COLO668 (cell line): ENCODE measurements around the gene CPNE1.

Source experiments
- DNase-seq: peaks from one replicate; lab custom pipeline; 2025; ENCODE audit not compliant: unreplicated experiment; lab: John Stamatoyannopoulos, UW

Gene CPNE1

DNA sequence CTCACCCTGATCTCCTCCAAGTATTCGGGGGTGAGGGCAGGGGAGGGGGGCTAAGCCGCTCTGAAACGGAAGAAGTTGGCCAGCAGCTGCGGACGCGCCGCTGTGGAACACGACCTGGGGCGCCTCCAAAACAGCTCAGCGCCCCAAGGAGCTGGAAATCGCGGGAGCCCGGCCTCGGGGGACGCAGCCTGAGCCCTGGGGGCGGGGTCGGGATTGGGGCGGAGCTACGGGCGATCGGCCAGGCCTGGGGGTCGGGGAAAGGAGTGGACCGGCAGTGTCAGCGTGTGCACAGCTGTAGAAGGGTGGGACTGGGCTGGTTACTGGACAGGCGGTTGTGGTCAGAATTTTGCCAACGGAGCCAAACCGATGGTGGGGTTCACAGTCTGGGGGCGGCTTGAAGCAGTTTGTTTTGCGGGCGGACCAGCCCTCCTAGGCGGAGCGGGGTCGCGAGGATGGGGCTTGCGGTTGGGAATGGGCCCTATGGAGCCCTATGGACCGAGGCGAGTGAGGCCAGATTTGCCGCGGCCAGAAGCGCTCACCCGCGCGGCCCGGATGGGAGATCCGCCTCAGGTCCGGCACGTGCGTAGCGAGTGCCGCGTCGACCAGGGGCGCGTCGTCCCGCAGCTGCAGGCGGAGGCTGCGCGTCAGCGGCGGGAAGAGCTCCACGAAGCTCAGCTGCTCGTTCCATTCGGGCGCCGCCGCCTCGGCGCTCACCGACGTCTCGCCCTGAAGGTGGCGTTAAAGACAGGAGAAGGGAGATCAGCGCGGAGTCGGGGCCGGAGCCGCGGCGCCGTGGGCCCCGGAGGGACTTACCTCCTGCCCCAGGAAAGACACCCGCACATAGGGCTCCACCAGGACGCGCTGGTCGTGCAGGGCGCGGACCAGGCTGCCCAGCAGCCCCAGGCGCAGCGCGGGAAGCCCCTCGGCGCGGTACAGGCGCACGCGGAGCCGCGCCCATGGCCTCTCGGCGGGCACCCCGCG, 63.4 kb downstream of the CPNE1 start:
- DNase-seq = peak; percentile 80

DNA sequence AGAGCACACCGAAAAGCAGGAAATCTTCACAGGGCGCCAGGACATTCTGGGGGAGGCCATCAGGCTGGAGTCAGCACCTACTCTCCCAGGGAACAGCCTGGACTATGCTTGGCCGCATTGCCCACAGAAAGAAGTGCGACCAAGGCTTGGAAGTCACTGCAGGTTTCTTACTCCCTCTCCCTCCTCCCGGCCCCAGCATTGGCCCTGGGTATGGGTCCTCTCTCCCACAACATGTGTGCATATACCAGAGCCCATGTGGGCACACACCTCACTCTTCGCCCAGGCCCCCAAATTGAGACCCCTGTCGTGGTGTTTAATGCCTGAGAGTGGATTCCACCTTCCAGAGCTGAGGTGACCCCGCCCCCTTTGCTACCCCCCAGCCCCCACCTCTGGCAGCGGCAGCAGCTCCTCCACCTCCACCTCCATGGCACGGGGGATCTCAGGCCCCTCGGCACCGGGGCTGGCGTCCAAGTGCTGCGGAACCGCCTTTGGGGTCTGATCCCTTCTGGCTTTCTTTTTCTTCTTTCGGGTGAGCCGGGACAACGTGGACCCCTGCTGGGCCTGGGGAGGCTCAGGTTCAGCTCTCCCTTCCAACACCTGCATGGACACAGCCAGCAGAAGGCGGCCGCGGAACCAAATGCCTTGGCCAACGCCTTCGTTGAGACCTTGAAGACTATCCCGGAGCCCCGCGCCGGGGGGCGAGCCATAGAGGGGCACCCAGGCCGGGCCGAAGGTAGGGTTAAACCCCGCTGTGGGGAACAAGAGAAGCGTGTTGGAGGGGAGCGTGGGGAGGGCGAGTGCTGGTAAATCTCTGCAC, 64.3 kb downstream of the CPNE1 start:
- DNase-seq = no peak

DNA sequence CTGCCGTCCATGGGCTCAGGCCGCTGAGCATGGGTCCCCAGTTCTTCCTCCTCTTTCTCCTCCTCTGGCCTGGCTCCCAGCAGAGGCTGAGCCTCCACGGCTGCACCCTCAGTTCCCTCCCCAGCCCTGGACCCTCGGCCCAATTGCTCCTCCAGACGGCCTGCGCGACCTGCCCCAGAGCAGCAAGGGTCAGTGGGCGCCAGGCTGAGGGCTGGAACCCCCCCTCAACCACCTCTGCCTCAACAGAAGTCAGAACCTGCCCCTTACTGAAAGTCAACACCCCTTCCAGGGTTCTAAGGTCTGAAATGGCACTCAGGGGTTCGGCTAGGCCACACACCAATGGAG, 65.0 kb downstream of the CPNE1 start:
- DNase-seq = no peak

- DNase-seq = peak; percentile 23
Measured at GRCh38 chr20:35598899-35599775, 65.6 kb downstream of the CPNE1 start.

GRCh38 chr20:35598476-35598875, 66.2 kb downstream of the CPNE1 start:
- DNase-seq = no peak

DNA sequence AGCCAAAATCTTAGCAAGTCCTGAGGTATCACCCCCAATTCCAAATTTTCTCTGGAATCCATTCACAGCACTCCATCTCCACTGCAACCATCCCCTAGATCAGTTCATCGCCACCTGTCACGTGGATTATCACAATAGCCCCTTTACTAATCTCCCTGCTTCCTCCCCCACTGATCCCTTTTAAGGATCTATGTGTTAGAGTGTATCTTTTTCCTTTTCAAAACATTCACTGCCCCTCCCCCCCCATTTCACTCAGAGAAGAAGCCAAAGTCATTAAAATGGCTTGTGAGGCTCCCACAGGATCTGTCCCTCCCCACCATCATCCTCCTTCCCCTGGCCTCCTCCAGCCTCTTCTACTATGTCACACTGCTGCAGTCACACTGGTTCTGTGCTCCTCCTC, 67.5 kb downstream of the CPNE1 start:
- no peak for DNase-seq

- no peak for DNase-seq
Measured at GRCh38 chr20:35595901-35596300, 68.8 kb downstream of the CPNE1 start.

- DNase-seq = no peak
Measured at GRCh38 chr20:35595456-35595855, 69.2 kb downstream of the CPNE1 start.

- no peak for DNase-seq
Measured at GRCh38 chr20:35592339-35592974, 72.2 kb downstream of the CPNE1 start.

DNA sequence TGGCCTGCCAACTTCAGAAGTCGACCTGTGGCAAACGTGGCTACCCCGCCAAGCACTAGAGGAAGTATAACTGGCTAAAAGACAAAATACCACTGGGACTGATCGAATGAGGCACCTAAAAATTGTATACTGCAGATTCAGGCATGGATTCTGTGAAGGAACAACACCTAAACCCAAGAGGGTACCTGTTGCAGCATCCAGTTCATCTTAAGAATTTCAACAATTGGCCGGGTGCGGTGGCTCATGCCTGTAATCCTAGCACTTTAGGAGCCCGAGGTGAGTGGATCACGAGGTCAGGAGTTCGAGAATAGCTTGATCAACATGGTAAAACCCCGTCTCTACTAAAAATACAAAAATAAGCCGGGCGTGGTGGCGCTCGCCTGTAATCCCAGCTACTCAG, 76.3 kb downstream of the CPNE1 start:
- DNase-seq = no peak

GRCh38 chr20:35587436-35587835, 77.3 kb downstream of the CPNE1 start:
- no peak for DNase-seq

DNA sequence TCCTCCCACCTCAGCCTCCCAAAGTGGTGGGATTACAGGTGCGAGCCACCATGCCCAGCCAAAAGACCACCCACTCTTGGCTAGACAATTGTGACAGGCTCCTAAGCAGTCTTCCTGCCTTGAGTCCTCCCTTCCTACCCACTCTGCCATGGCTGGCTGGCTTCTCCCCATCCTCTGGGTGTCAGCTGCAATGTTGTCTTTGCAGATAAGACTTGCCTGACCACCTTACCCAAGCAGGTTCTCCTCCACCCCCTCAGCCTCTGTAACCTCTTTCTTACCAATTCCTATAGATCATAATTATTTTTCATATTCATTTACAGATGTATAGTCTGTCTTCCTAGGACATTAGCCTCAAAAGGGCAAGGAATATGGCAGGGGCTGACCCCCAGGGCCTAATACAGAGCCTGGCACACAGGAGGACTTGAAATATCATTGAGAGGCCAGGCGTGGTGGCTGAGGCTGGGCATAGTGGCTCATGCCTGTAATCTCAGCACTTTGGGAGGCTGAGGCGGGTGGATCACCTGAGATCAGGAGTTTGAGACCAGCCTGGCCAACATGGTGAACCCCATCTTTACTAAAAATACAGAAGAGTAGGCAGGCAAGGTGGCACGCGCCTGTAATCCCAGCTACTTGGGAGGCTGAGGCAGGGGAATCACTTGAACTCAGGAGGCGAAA, 77.8 kb downstream of the CPNE1 start:
- no peak for DNase-seq

DNA sequence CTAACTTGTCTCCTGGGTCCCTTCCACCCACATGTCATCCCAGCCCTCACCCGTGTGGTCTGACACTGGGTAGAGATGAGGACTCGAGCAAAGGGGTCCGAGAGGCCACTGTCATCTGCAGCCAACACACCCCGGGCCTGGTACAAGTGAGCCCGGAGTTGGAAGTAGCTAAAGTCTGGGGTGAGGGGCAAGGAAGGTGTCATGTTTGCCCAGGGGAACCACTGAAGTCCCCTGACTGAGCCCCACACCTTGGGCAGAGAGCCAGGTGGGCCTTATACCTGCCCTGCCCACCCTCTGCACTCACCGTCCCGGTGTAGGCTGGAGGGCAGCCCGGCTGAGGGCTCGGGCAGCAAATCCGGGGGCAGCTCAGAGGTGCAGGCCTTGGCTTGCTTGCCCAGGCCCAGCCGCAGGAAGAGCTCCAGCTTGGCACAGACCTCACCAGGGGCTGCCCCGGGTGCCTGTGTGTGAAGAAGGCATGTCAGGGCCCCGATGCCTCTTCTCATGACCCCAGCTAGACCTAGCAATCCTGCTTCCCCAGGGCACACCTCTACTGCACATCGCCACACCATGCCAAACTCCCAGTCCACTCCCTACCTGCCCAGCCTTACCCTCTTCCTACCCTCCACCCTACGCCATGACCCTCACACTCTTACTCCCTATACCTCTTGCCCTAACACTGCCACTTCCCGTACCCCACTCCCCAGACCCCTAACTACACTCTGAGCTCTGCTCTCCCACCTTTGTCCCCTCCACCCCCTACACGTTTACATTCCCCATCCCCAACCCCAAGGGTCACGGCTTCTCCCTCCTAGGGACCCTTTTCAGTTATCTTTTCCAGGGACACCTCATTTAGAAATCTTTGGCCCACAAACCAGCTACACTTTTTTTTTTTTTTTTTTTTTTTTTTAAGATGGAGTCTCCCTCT, 80.8 kb downstream of the CPNE1 start:
- no peak for DNase-seq

- DNase-seq = no peak
Measured at GRCh38 chr20:35582741-35583404, 81.8 kb downstream of the CPNE1 start.

DNA sequence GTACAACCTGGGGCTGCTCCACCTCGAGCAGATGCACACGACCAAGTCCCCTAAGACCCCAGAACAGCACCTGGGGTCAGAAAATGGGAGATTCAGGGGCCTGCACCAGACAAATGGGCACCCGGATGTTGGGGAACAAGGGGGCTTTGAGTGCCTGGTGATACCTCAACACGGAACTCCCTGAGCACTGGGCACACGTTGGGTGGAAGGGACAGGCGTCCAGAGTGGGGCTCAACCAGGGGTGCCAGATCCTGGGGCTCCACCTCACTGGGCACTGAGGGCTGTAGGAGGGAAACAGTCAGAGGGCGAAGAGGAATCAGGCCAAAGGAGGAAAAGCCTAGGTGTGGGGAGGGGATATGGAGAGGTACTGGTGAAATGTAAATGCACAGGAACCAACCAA, 82.6 kb downstream of the CPNE1 start:
- no peak for DNase-seq

DNA sequence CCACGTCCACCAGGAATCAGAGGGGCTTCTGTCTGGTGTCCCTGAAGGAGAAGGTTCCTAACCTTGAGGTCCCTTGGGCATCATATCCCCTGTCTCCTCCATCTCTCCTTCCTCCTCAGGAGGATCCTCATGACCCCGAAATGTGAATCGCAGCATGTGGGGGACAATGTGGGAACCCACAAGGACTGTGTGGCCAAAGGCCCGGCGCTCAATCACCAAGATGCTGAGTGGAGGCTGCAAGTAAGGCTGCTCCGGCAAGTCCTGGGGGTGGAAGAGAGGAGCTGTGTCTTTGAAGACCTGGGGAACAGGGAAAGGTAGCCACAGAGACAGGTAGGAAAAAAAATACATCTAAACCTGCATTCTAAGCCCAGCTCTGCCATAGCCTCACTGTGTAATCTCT, 85.5 kb downstream of the CPNE1 start:
- no peak for DNase-seq

- DNase-seq = no peak
Measured at GRCh38 chr20:35578469-35578868, 86.2 kb downstream of the CPNE1 start.

- DNase-seq = no peak
Measured at GRCh38 chr20:35576816-35577215, 87.9 kb downstream of the CPNE1 start.
